ENCODE results near the gene HSBP1. TPM values are rescaled to one million over a fixed set of nuclear protein-coding genes. Genes with fewer than 3 reads are reported as not detected.

Gene HSBP1
- total RNA-seq, 6 donors from 2014 or later, result 17.5 to 106 (median 39.4) TPM

GRCh38 chr16:83806731-83807130, 1.0 kb upstream of the HSBP1 start:
- Histone ChIP-seq H3K4me1 (peaks cover 22 to 52% (median 27%) of the 10 kb centered on the region in 4 donors), H3K4me3 (no peak overlapping the region), H3K27me3 (no peaks in the 10 kb centered on the region), H3K9me3 (no peaks in the 10 kb centered on the region), H3K27ac (peak overlapping the region in 2 of 4 donors; percentile 32 to 91), H3K36me3 (peaks cover 0 to 11% (median 1%) of the 10 kb centered on the region in 4 donors)
- ATAC-seq (ENCODE audit: low FRiP score in 2 of 2) (no peak), DNase-seq (no peak)
- TF ChIP-seq POLR2AphosphoS5 (IDR thresholded peaks at IDR 0.05), result no peak
- TF ChIP-seq POLR2A (IDR thresholded peaks at IDR 0.05), result no peak
- TF ChIP-seq CTCF (IDR thresholded peaks at IDR 0.05), result no peak
- TF ChIP-seq EP300 (IDR thresholded peaks at IDR 0.05), result no peak
- 93 to 94% methylated on average over 6 of the region's 6 CpGs for WGBS, 2 donors

GRCh38 chr16:83807327-83807709, 460 bp upstream of the HSBP1 start:
- Histone ChIP-seq H3K27ac (peak overlapping the region; percentile 79 to 91 (median 86)), H3K9me3 (no peaks in the 10 kb centered on the region), H3K36me3 (peaks cover 0 to 17% (median 2%) of the 10 kb centered on the region in 4 donors), H3K27me3 (no peaks in the 10 kb centered on the region), H3K4me1 (peaks cover 17 to 46% (median 25%) of the 10 kb centered on the region in 4 donors), H3K4me3 (peak overlapping the region in 3 of 4 donors; percentile 68 to 84 (median 83))
- DNase-seq (no peak), ATAC-seq (ENCODE audit: low FRiP score in 2 of 2) (no peak)
- TF ChIP-seq EP300 (IDR thresholded peaks at IDR 0.05), result no peak
- no peak for TF ChIP-seq POLR2AphosphoS5 (IDR thresholded peaks at IDR 0.05)
- TF ChIP-seq POLR2A (IDR thresholded peaks at IDR 0.05), result no peak
- TF ChIP-seq CTCF (IDR thresholded peaks at IDR 0.05), result no peak
- 81 to 84% methylated on average over 4 to 8 of the region's 8 CpGs for WGBS, 2 donors

- no peaks in the 10 kb centered on the region for H3K27me3 ChIP-seq
- no peaks in the 10 kb centered on the region for H3K9me3 ChIP-seq
- H3K4me1 ChIP-seq, result peaks cover 12 to 41% (median 24%) of the 10 kb centered on the region in 4 donors
- H3K27ac ChIP-seq, result peak overlapping the region; percentile 79 to 91 (median 86)
- peak overlapping the region; percentile 68 to 93 (median 84) for H3K4me3 ChIP-seq
- H3K36me3 ChIP-seq, result peaks cover 2 to 27% (median 5%) of the 10 kb centered on the region in 4 donors
- TF ChIP-seq EP300 (IDR thresholded peaks at IDR 0.05), result no peak
- no peak for TF ChIP-seq POLR2AphosphoS5 (IDR thresholded peaks at IDR 0.05)
- TF ChIP-seq POLR2A (IDR thresholded peaks at IDR 0.05), result no peak
- TF ChIP-seq CTCF (IDR thresholded peaks at IDR 0.05), result no peak
- DNase-seq (no peak), ATAC-seq (ENCODE audit: low FRiP score in 2 of 2) (no peak)
- WGBS, 2 donors, result 16 to 20% methylated on average over 9 to 11 of the region's 11 CpGs
These were observed 816 bp downstream of the HSBP1 start for GRCh38 chr16:83808573-83809014.

GRCh38 chr16:83809092-83809491, 1.3 kb downstream of the HSBP1 start:
- WGBS, 2 donors, result 81 to 86% methylated on average over 13 of the region's 13 CpGs
- Histone ChIP-seq H3K27ac (peak overlapping the region in 1 of 4 donors; percentile 91), H3K27me3 (no peaks in the 10 kb centered on the region), H3K4me1 (peaks cover 17 to 43% (median 27%) of the 10 kb centered on the region in 4 donors), H3K4me3 (peak overlapping the region in 3 of 4 donors; percentile 68 to 84 (median 83)), H3K36me3 (peaks cover 2 to 27% (median 5%) of the 10 kb centered on the region in 4 donors), H3K9me3 (no peaks in the 10 kb centered on the region)
- ATAC-seq (ENCODE audit: low FRiP score in 2 of 2), result no peak
- no peak for DNase-seq
- TF ChIP-seq EP300 (IDR thresholded peaks at IDR 0.05), result no peak
- no peak for TF ChIP-seq POLR2AphosphoS5 (IDR thresholded peaks at IDR 0.05)
- TF ChIP-seq CTCF (IDR thresholded peaks at IDR 0.05), result no peak
- TF ChIP-seq POLR2A (IDR thresholded peaks at IDR 0.05), result no peak

- TF ChIP-seq CTCF (IDR thresholded peaks at IDR 0.05) (no peak), EP300 (IDR thresholded peaks at IDR 0.05) (no peak), POLR2A (IDR thresholded peaks at IDR 0.05) (no peak), POLR2AphosphoS5 (IDR thresholded peaks at IDR 0.05) (no peak)
- H3K9me3 ChIP-seq, result no peaks in the 10 kb centered on the region
- no peak overlapping the region for H3K4me3 ChIP-seq
- no peak overlapping the region for H3K27ac ChIP-seq
- WGBS, 2 donors, result 87 to 90% methylated on average over 1 of the region's 1 CpG
- peaks cover 20 to 45% (median 33%) of the 10 kb centered on the region in 4 donors for H3K4me1 ChIP-seq
- ATAC-seq (ENCODE audit: low FRiP score in 2 of 2) (no peak), DNase-seq (no peak)
- no peaks in the 10 kb centered on the region for H3K27me3 ChIP-seq
- H3K36me3 ChIP-seq, result peaks cover 2 to 27% (median 5%) of the 10 kb centered on the region in 4 donors
These were observed 3.1 kb downstream of the HSBP1 start for GRCh38 chr16:83810901-83811300.
